GM12878 (cell line): Measurements from ENCODE around the gene PRRX2. TPM values are rescaled to one million over a fixed set of nuclear protein-coding genes. Genes with fewer than 3 reads are reported as not detected.

ENCODE experiments used
- ATAC-seq: fragments of 200-7000 bp; cut with Tn5 transposase; 3 replicates; pipeline ENCODE4 v1.9.1; 2020; ENCODE audit warnings: mild to moderate bottlenecking, moderate library complexity
- BruUV-seq: library from RNA; stranded (reverse); fragments of 400-500 nt; replicated peaks from 2 replicates; lab custom pipeline; 2021; lab: Mats Ljungman, UMichigan
- CTCF ChIA-PET: fragments of 300-600 bp; sonication (Branson Sonifier 250); formaldehyde crosslinking; extraction: SDS; loops from one replicate; lab custom pipeline; 2021; ENCODE audit warnings: inconsistent platforms; lab: Yijun Ruan, JAX
- POLR2A ChIA-PET: fragments of 350-600 bp; formaldehyde crosslinking; extraction: SDS; loops from one replicate; lab custom pipeline; 2021; ENCODE audit warnings: inconsistent platforms; lab: Charles Lee
- RAD21 ChIA-PET: fragments of 300-600 bp; sonication (Branson Sonifier 250); formaldehyde crosslinking; loops from one replicate; lab custom pipeline; 2023; ENCODE audit warnings: antibody characterized with exemption; ENCODE audit not compliant: unreplicated experiment; lab: Charles Lee
- SMC1A ChIA-PET: fragments of 300-600 bp; sonication (Branson Sonifier 250); formaldehyde crosslinking; loops from one replicate; lab custom pipeline; 2023; ENCODE audit not compliant: unreplicated experiment, uncharacterized antibody; lab: Charles Lee
- DNase-seq: peaks from one replicate; pipeline ENCODE4 v3.0.0-alpha.2; 2011; ENCODE audit warnings: low read depth, low spot score
- FAIRE-seq: peaks from 3 replicates; lab custom pipeline; 2011; peaks lifted over from hg19 to GRCh38; lab: Jason Lieb, UNC
- H2AFZ ChIP-seq: 2 replicates; pipeline ENCODE4 v1.6.0; 2011; ENCODE audit warnings: low read depth, low read length, control low read depth; ENCODE audit not compliant: control insufficient read depth
- H3K27ac ChIP-seq: 2 replicates; pipeline ENCODE4 v1.5.1; 2011; ENCODE audit warnings: control low read depth; ENCODE audit not compliant: control insufficient read depth, insufficient read depth
- H3K27me3 ChIP-seq, 2 experiments: replicated peaks in 1 of 2; 2 replicates each; pipeline versions ENCODE4 v1.6.0 to v1.6.1; 2011; ENCODE audit warnings: low read length in 1 of 2; ENCODE audit not compliant: control insufficient read depth in 2 of 2, insufficient read depth in 2 of 2
- H3K36me3 ChIP-seq, 2 experiments: 2 replicates each; pipeline ENCODE4 v1.5.1; 2011; ENCODE audit warnings: low read length in 1 of 2; ENCODE audit not compliant: control insufficient read depth in 2 of 2, insufficient read depth in 2 of 2
- H3K4me1 ChIP-seq: 2 replicates; pipeline ENCODE4 v1.6.1; 2011; ENCODE audit warnings: mild to moderate bottlenecking, low read length, moderate library complexity, mixed read lengths; ENCODE audit not compliant: control insufficient read depth, insufficient read depth
- H3K4me2 ChIP-seq: 2 replicates; pipeline ENCODE4 v1.6.0; 2011; ENCODE audit warnings: control low read depth; ENCODE audit not compliant: control insufficient read depth, insufficient read depth
- H3K4me3 ChIP-seq: fragments of 200-600 bp; sonication (generic); 2 replicates; pipeline ENCODE4 v1.5.1; 2016
- H3K79me2 ChIP-seq: 2 replicates; pipeline ENCODE4 v1.6.0; 2011; ENCODE audit warnings: low read length; ENCODE audit not compliant: control insufficient read depth, insufficient read depth
- H3K9ac ChIP-seq: 2 replicates; pipeline ENCODE4 v1.8.0; 2011; ENCODE audit warnings: low read length, control low read depth, mixed read lengths; ENCODE audit not compliant: control insufficient read depth, insufficient read depth
- H3K9me3 ChIP-seq: replicated peaks from 3 replicates; pipeline ENCODE4 v1.5.1; 2011; ENCODE audit warnings: mild to moderate bottlenecking, low read length; ENCODE audit not compliant: control insufficient read depth, insufficient read depth
- H4K20me1 ChIP-seq: 2 replicates; pipeline ENCODE4 v1.6.0; 2011; ENCODE audit not compliant: control insufficient read depth, insufficient read depth
- ASH2L ChIP-seq: fragments of 300-600, 200-600 bp; sonication (generic); IDR thresholded peaks from 2 replicates; pipeline ENCODE4 v1.6.1; 2017; ENCODE audit warnings: low read depth, mild to moderate bottlenecking, borderline replicate concordance
- CHD4 ChIP-seq: fragments of 200-600 bp; sonication (generic); IDR thresholded peaks from 2 replicates; pipeline ENCODE4 v1.6.1; 2016; ENCODE audit warnings: mild to moderate bottlenecking
- DPF2 ChIP-seq: fragments of 450-650 bp; IDR thresholded peaks from 2 replicates; pipeline ENCODE4 v1.6.1; 2017; ENCODE audit warnings: mild to moderate bottlenecking
- EP300 ChIP-seq, 2 experiments: fragments of 150-350 bp in 1 of 2; IDR thresholded peaks; 2 replicates each; pipeline ENCODE4 v1.6.1; 2011 to 2012; ENCODE audit warnings: low read depth in 2 of 2, low read length in 2 of 2, borderline replicate concordance in 1 of 2, improper control_type of control experiment in 1 of 2, inconsistent platforms in 1 of 2; ENCODE audit not compliant: control insufficient read depth in 1 of 2
- EZH2 ChIP-seq: IDR thresholded peaks from 2 replicates; pipeline ENCODE4 v1.6.1; 2012; ENCODE audit warnings: low read depth, mild to moderate bottlenecking, control low read depth, inconsistent platforms, low read length, borderline replicate concordance; ENCODE audit not compliant: control insufficient read depth
- KLF5 ChIP-seq: fragments of 450-650 bp; IDR thresholded peaks from 2 replicates; pipeline ENCODE4 v1.6.1; 2014; ENCODE audit warnings: mild to moderate bottlenecking; ENCODE audit not compliant: partially characterized antibody
- PAX5 ChIP-seq: IDR thresholded peaks from 2 replicates; pipeline ENCODE4 v1.6.1; 2011; ENCODE audit warnings: low read depth, low read length, borderline replicate concordance
- RAD21 ChIP-seq: IDR thresholded peaks from 2 replicates; pipeline ENCODE4 v1.6.1; 2011; ENCODE audit warnings: mild to moderate bottlenecking, low read depth, low read length, moderate library complexity; ENCODE audit not compliant: insufficient read depth
- TCF7 ChIP-seq: IDR thresholded peaks from 2 replicates; pipeline ENCODE4 v1.6.1; 2014; ENCODE audit warnings: antibody characterized with exemption, borderline replicate concordance
- WGBS: methylation state at CpG from one replicate; pipeline ENCODE4 v1.1.6; 2016; ENCODE audit warnings: low lambda C conversion rate; ENCODE audit not compliant: insufficient replicate concordance, insufficient coverage; ENCODE audit errors: missing lambda C conversion rate; 5-methylcytosine and 5-hydroxymethylcytosine counted together
- in situ Hi-C: fragments of 300-500 bp; cut with MboI; formaldehyde crosslinking; loops from 9 replicates; pipeline ENCODE4 v1.14.3; 2018; ENCODE audit warnings: mixed read lengths
- intact Hi-C: fragments of 100-400 bp; cut with micrococcal nuclease; formaldehyde crosslinking; loops from one replicate; pipeline ENCODE4 v1.14.2; 2022; ENCODE audit not compliant: unreplicated experiment
- polyA plus RNA-seq, 11 experiments: library from polyadenylated mRNA; depleted of rRNA in 4 of 11; unstranded in 6 of 11; stranded (reverse) in 5 of 11; fragments of >200 nt; fragmentation: Nextera tagmentation in 4 of 11; fragmentation: Illumina TruSeq in 1 of 11; extraction: Ambion mirVana in 4 of 11; extraction: Trizol in 1 of 11; gene quantifications; 1 replicate in 1 of 11; 2 replicates in 10 of 11; pipeline versions ENCODE4 v1.2.1 to v1.2.3, GENCODE V29; 2011 to 2016; ENCODE audit warnings: inconsistent platforms in 2 of 11, missing spikeins in 2 of 11, low read depth in 1 of 11
- total RNA-seq, 4 experiments: library from RNA; depleted of rRNA in 3 of 4; stranded (reverse); fragments of >200 nt in 3 of 4; fragmentation: Illumina TruSeq in 1 of 4; extraction: Trizol in 1 of 4; gene quantifications; 2 replicates each; pipeline versions ENCODE4 v1.2.1 to v1.2.3, GENCODE V29; 2013 to 2021

Gene PRRX2
- total and polyA plus RNA-seq, 10 of the 15 experiments (the other 5 are each of a cell fraction or from before 2014, with no cell fraction given), result not detected

DNA sequence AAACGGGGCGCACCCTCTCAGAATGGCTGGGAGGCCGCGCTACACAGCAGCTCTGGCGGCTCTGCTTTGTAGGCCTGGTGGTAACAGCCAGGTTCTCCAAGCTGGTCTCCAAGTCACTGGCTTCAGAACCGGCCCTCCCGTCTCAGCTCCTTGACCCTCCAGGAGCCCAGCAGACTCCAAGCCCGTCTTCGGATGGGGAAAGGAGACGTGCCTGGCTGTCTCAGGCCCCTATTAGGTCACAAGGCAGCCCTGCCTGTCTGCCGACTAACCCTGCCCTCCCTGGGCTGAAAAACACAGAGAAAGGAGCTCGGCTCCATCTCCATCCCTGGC, 25.7 kb upstream of the PRRX2 start:
- H3K79me2 ChIP-seq, result peaks cover 15% of the 10 kb centered on the region
- CTCF ChIA-PET, result interaction anchor here (0.7 to 2.1 kb wide), 5 partner anchors 9 to 29 kb away, joined by 3 to 7 read pairs (median 4); partner anchors contain the start of gene NTMT1
- no TSS peak for BruUV-seq
- H3K4me2 ChIP-seq, result no peak overlapping the region
- WGBS, result 80% methylated on average over 12 of the region's 12 CpGs
- POLR2A ChIA-PET, result interaction anchor here (0.5 to 1.4 kb wide), 2 partner anchors 9 to 566 kb away, joined by 3 to 4 read pairs; no protein-coding TSS in a partner anchor
- FAIRE-seq (no peak), DNase-seq (no peak), ATAC-seq (no peak)
- no peak overlapping the region for H3K27ac ChIP-seq
- no peaks in the 10 kb centered on the region for H3K27me3 ChIP-seq
- RAD21 ChIA-PET, result interaction anchor here (2.1 kb wide), 1 partner anchor 14 kb away, joined by 7 read pairs; the partner anchor contains the start of gene NTMT1
- SMC1A ChIA-PET, result no interaction called here
- intact Hi-C loops (no loop called here), in situ Hi-C loops (no loop called here)
- H3K4me3 ChIP-seq, result no peak overlapping the region
- no peaks in the 10 kb centered on the region for H3K9me3 ChIP-seq
- no peak for TF ChIP-seq EZH2
- TF ChIP-seq KLF5, result no peak
- no peak for TF ChIP-seq PAX5
- no peak for TF ChIP-seq CHD4
- TF ChIP-seq RAD21, result no peak
- no peak for TF ChIP-seq EP300 (IDR thresholded peaks at IDR 0.05; ENCODE audit: borderline replicate concordance in 1 of 2, control insufficient read depth in 1 of 2, low read depth in 2 of 2, low read length in 2 of 2)
- no peak for TF ChIP-seq ASH2L
- no peak for TF ChIP-seq DPF2
- no peak for TF ChIP-seq TCF7
- H4K20me1 ChIP-seq, result no peaks in the 10 kb centered on the region
- no peak overlapping the region for H3K9ac ChIP-seq
- peaks cover 15 to 30% of the 10 kb centered on the region in 2 experiments; a peak in 3 of 4 replicates for H3K36me3 ChIP-seq
- H3K4me1 ChIP-seq, result peaks cover 6% of the 10 kb centered on the region; the same call in 1 of the 2 replicates
- no peak overlapping the region for H2AFZ ChIP-seq
